ENCODE results near the gene PABPN1L. TPM values are rescaled to one million over a fixed set of nuclear protein-coding genes. Genes with fewer than 3 reads are reported as not detected.

The PABPN1L gene
- total and polyA plus RNA-seq, 9 of the 15 experiments (the other 6 are each of a cell fraction or from before 2014, with no cell fraction given), result 0.11 to 0.32 TPM; not detected in 7

- peak; percentile 86 for TF ChIP-seq ZNF263 (CRISPR knock-in tag; IDR thresholded peaks at IDR 0.05; ENCODE audit: borderline replicate concordance)
- peak; percentile 94 for TF ChIP-seq ZBTB33 (CRISPR knock-in tag; IDR thresholded peaks at IDR 0.05)
- no peak for TF ChIP-seq SMARCA4 (IDR thresholded peaks at IDR 0.05)
- peak in 1 of 2 experiments; percentile 44; a peak in 1 of 4 replicates for TF ChIP-seq TRIM24 (IDR thresholded peaks at IDR 0.05)
- TF ChIP-seq POLR2AphosphoS2 (IDR thresholded peaks at IDR 0.05; ENCODE audit: low read length), result no peak; the same call in 1 of the 2 replicates
- no peak for TF ChIP-seq SMARCC2 (IDR thresholded peaks at IDR 0.05; ENCODE audit: low read depth)
- TF ChIP-seq MBD2 (IDR thresholded peaks at IDR 0.05; ENCODE audit: borderline replicate concordance, low read depth), result no peak
- TF ChIP-seq BCLAF1 (IDR thresholded peaks at IDR 0.05; ENCODE audit: borderline replicate concordance in 1 of 2, control insufficient read depth in 1 of 2, low read depth in 2 of 2, low read length in 1 of 2), result no peak
- TF ChIP-seq POLR2A (conservative IDR thresholded peaks at IDR 0.05), result no peak; the same call in 1 of the 2 replicates
- peak; percentile 56 for TF ChIP-seq SUPT5H (IDR thresholded peaks at IDR 0.05)
- TF ChIP-seq HNRNPK (IDR thresholded peaks at IDR 0.05; ENCODE audit: low read depth, low read length, poor library complexity, severe bottlenecking), result no peak
- no peak for TF ChIP-seq SIN3B (IDR thresholded peaks at IDR 0.05; ENCODE audit: low read depth)
- no peak for TF ChIP-seq KDM4B (IDR thresholded peaks at IDR 0.05; ENCODE audit: borderline replicate concordance in 2 of 2, low read depth in 1 of 2)
Measured at GRCh38 chr16:88888461-88889387, 22.3 kb upstream of the PABPN1L start (continued).

Data from K562 (cell line).